K562 (cell line): ENCODE data around the gene CBR4. TPM values are rescaled to one million over a fixed set of nuclear protein-coding genes. Genes with fewer than 3 reads are reported as not detected.

ENCODE experiments used
- ATAC-seq: fragments of 200-7000 bp; cut with Tn5 transposase; 3 replicates; pipeline ENCODE4 v1.9.1; 2020; ENCODE audit warnings: moderate library complexity
- BruUV-seq: library from RNA; stranded (reverse); fragments of 400-500 nt; replicated peaks from 2 replicates; lab custom pipeline; 2021; lab: Mats Ljungman, UMichigan
- CTCF ChIA-PET: fragments of 300-600 bp; formaldehyde crosslinking; extraction: SDS; loops from one replicate; lab custom pipeline; 2021; ENCODE audit warnings: low intra/inter-chr PET ratio; lab: Yijun Ruan, JAX
- POLR2A ChIA-PET: fragments of 300-600, 350-650 bp; sonication (Branson Sonifier 250); formaldehyde crosslinking; extraction: SDS; loops from one replicate; lab custom pipeline; 2021; ENCODE audit warnings: antibody characterized with exemption, inconsistent platforms; lab: Yijun Ruan, JAX
- DNase-seq, 4 experiments: peaks; one replicate each; pipeline versions ENCODE4 v3.0.0 to v3.0.0-alpha.2; 2011 to 2018; ENCODE audit warnings: low spot score in 3 of 4, mixed read lengths in 3 of 4; ENCODE audit errors: extremely low read depth in 1 of 4
- FAIRE-seq: peaks from 2 replicates; lab custom pipeline; 2011; peaks lifted over from hg19 to GRCh38; lab: Jason Lieb, UNC
- H2AFZ ChIP-seq: 2 replicates; pipeline ENCODE4 v1.6.0; 2011; ENCODE audit warnings: low read depth, low read length, control low read depth, inconsistent platforms
- H3K27ac ChIP-seq: fragments of 200-600 bp; 3 replicates; pipeline ENCODE4 v1.8.0; 2011; ENCODE audit warnings: low read depth, mild to moderate bottlenecking, control low read depth, inconsistent platforms, low read length, moderate library complexity, mixed read lengths; ENCODE audit errors: extremely low read depth
- H3K27me3 ChIP-seq, 2 experiments: fragments of 300-600 bp in 1 of 2; 2 replicates in 1 of 2; 3 replicates in 1 of 2; pipeline versions ENCODE4 v1.6.0 to v1.8.0; 2011; ENCODE audit warnings: inconsistent platforms in 2 of 2, low read length in 2 of 2, mild to moderate bottlenecking in 1 of 2, mixed read lengths in 1 of 2, moderate library complexity in 1 of 2; ENCODE audit not compliant: control insufficient read depth in 2 of 2, insufficient read depth in 2 of 2
- H3K36me3 ChIP-seq: fragments of 300-600 bp; 3 replicates; pipeline ENCODE4 v1.8.0; 2011; ENCODE audit warnings: mild to moderate bottlenecking, low read length, inconsistent platforms; ENCODE audit not compliant: control insufficient read depth, insufficient read depth
- H3K4me1 ChIP-seq, 2 experiments: fragments of 200-600 bp in 1 of 2; replicated peaks in 1 of 2; 2 replicates in 1 of 2; 3 replicates in 1 of 2; pipeline versions ENCODE4 v1.5.1 to v1.8.0; 2011; ENCODE audit warnings: inconsistent platforms in 2 of 2, low read length in 2 of 2, mild to moderate bottlenecking in 1 of 2, mixed read lengths in 1 of 2, moderate library complexity in 1 of 2; ENCODE audit not compliant: control insufficient read depth in 2 of 2, insufficient read depth in 2 of 2
- H3K4me2 ChIP-seq: 2 replicates; pipeline ENCODE4 v1.6.1; 2011; ENCODE audit warnings: low read length, control low read depth, inconsistent platforms, mixed read lengths; ENCODE audit not compliant: insufficient read depth
- H3K4me3 ChIP-seq: fragments of 200-600 bp; sonication (generic), shearing (Covaris generic); 2 replicates; pipeline ENCODE4 v1.5.1; 2016; ENCODE audit warnings: control low read depth, inconsistent platforms
- H3K79me2 ChIP-seq: fragments of 200-600 bp; 3 replicates; pipeline ENCODE4 v1.8.0; 2011; ENCODE audit warnings: low read length, inconsistent platforms; ENCODE audit not compliant: control insufficient read depth, insufficient read depth
- H3K9ac ChIP-seq, 2 experiments: 2 replicates each; pipeline versions ENCODE4 v1.6.0 to v1.6.1; 2011; ENCODE audit warnings: low read depth in 2 of 2, low read length in 2 of 2, control low read depth in 1 of 2, inconsistent platforms in 1 of 2, mild to moderate bottlenecking in 1 of 2, mixed read lengths in 1 of 2; ENCODE audit not compliant: insufficient read depth in 1 of 2
- H3K9me1 ChIP-seq: one replicate; pipeline ENCODE4 v1.6.0; 2011; ENCODE audit warnings: inconsistent platforms, mild to moderate bottlenecking, low read length, moderate library complexity; ENCODE audit not compliant: control insufficient read depth, insufficient read depth
- H3K9me3 ChIP-seq: replicated peaks from 2 replicates; pipeline ENCODE4 v1.5.1; 2011; ENCODE audit warnings: low read depth, low read length, inconsistent platforms; ENCODE audit not compliant: control insufficient read depth, insufficient read depth
- H4K20me1 ChIP-seq: replicated peaks from 2 replicates; pipeline ENCODE4 v1.6.1; 2011; ENCODE audit warnings: low read length, inconsistent platforms, mixed read lengths; ENCODE audit not compliant: control insufficient read depth, insufficient read depth
- HDAC1 ChIP-seq, 2 experiments: fragments of 450-650 bp; IDR thresholded peaks; 2 replicates each; pipeline ENCODE4 v1.6.1; 2016 to 2017; ENCODE audit warnings: inconsistent platforms in 1 of 2, mild to moderate bottlenecking in 1 of 2, moderate library complexity in 1 of 2
- HDAC3 ChIP-seq: fragments of 450-650 bp; IDR thresholded peaks from 2 replicates; pipeline ENCODE4 v1.6.1; 2018; ENCODE audit warnings: borderline replicate concordance, mild to moderate bottlenecking, moderate library complexity; ENCODE audit not compliant: partially characterized antibody
- NFYB ChIP-seq: IDR thresholded peaks from 2 replicates; pipeline ENCODE4 v1.6.1; 2011; ENCODE audit warnings: mild to moderate bottlenecking, moderate library complexity; ENCODE audit not compliant: insufficient read length; ENCODE audit errors: extremely low read depth
- NR2F6 ChIP-seq: fragments of 450-650 bp; formaldehyde crosslinking; IDR thresholded peaks from 2 replicates; pipeline ENCODE4 v1.4.0; 2020; ENCODE audit warnings: mild to moderate bottlenecking
- POLR2A ChIP-seq: fragments of 450-650 bp; conservative IDR thresholded peaks from 2 replicates; pipeline ENCODE4 v1.6.1; 2016
- ZBTB12 ChIP-seq: fragments of 250-450 bp; sonication (Bioruptor Pico); IDR thresholded peaks from 2 replicates; pipeline ENCODE4 v1.4.0; 2020
- ZNF407 ChIP-seq: fragments of 450-650 bp; IDR thresholded peaks from 2 replicates; pipeline ENCODE4 v1.6.1; 2016; ENCODE audit warnings: low read depth
- ZNF584 ChIP-seq: fragments of 200-800 bp; sonication (Bioruptor generic); IDR thresholded peaks from 2 replicates; pipeline ENCODE4 v1.6.1; 2016; ENCODE audit warnings: low read depth, mild to moderate bottlenecking, missing genetic modification characterization, missing compliant biosample characterization
- WGBS: fragments of 100-300 bp; shearing (Covaris generic); methylation state at CpG from one replicate; pipeline ENCODE4 v1.1.6; 2016; ENCODE audit warnings: low coverage, mixed read lengths; ENCODE audit not compliant: insufficient coverage; ENCODE audit errors: missing lambda C conversion rate; 5-methylcytosine and 5-hydroxymethylcytosine counted together
- in situ Hi-C: fragments of 300-500 bp; cut with MboI; formaldehyde crosslinking; loops from 4 replicates; pipeline ENCODE4 v1.15.0; 2018; ENCODE audit warnings: inconsistent platforms, mixed read lengths
- intact Hi-C: fragments of 100-400 bp; cut with micrococcal nuclease; formaldehyde crosslinking; loops from 2 replicates; pipeline ENCODE4 v1.14.2; 2022
- polyA plus RNA-seq, 8 experiments: library from polyadenylated mRNA; depleted of rRNA in 4 of 8; stranded (reverse) in 5 of 8; unstranded in 3 of 8; fragments of >200 nt; fragmentation: Nextera tagmentation in 2 of 8; fragmentation: Illumina TruSeq in 1 of 8; extraction: Ambion mirVana in 2 of 8; extraction: Trizol in 1 of 8; gene quantifications; 2 replicates each; pipeline versions ENCODE4 v1.2.1 to v1.2.3, GENCODE V29; 2011 to 2014; ENCODE audit warnings: inconsistent platforms in 1 of 8, missing spikeins in 1 of 8
- total RNA-seq, 7 experiments: library from RNA; depleted of rRNA in 6 of 7; stranded (reverse); fragments of >200 nt in 6 of 7; fragmentation: Illumina TruSeq in 2 of 7; extraction: Trizol in 2 of 7; gene quantifications; 2 replicates each; pipeline versions ENCODE4 v1.2.1 to v1.2.3, GENCODE V29; 2011 to 2021; ENCODE audit warnings: low replicate concordance in 1 of 7
- TF ChIP-seq, protein P1 (sequence below): fragments of 200-800 bp; sonication (Bioruptor generic); IDR thresholded peaks from 2 replicates; pipeline ENCODE4 v1.6.1; 2017; ENCODE audit warnings: missing genetic modification characterization, missing compliant biosample characterization
- TF ChIP-seq, protein P2 (sequence below): fragments of 450-650 bp; formaldehyde crosslinking; IDR thresholded peaks from 2 replicates; pipeline ENCODE4 v1.4.0; 2022; ENCODE audit warnings: missing genetic modification characterization

Gene CBR4
- total and polyA plus RNA-seq, 9 of the 15 experiments (the other 6 are each of a cell fraction or from before 2014, with no cell fraction given), result 12.1 to 26.4 (median 18.6) TPM

GRCh38 chr4:168979338-168979737 is 30.7 kb downstream of the CBR4 start:
- no peak overlapping the region for H3K27ac ChIP-seq
- H3K27me3 ChIP-seq, result no peaks in the 10 kb centered on the region
- H3K9me1 ChIP-seq, result no peaks in the 10 kb centered on the region
- no peaks in the 10 kb centered on the region for H3K79me2 ChIP-seq
- peaks cover 8% of the 10 kb centered on the region; the same call in 1 of the 3 replicates for H3K36me3 ChIP-seq
- ChIA-PET POLR2A (interaction anchor here (0.6 to 0.7 kb wide), 2 partner anchors 10 to 90 kb away, joined by 3 read pairs; no protein-coding TSS in a partner anchor), CTCF (no interaction called here)
- ATAC-seq, result no peak
- FAIRE-seq, result no peak
- H3K9ac ChIP-seq, result no peak overlapping the region
- DNase-seq, result no peak
- H4K20me1 ChIP-seq, result no peaks in the 10 kb centered on the region
- no peak overlapping the region for H2AFZ ChIP-seq
- in situ Hi-C loops, result no loop called here
- H3K9me3 ChIP-seq, result peaks cover 5% of the 10 kb centered on the region
- no peak overlapping the region for H3K4me2 ChIP-seq
- intact Hi-C loops, result no loop called here
- no peaks in the 10 kb centered on the region for H3K4me1 ChIP-seq
- H3K4me3 ChIP-seq, result no peak overlapping the region
- BruUV-seq, result no TSS peak
- WGBS, result 79% methylated on average over 7 of the region's 7 CpGs
- no peak for TF ChIP-seq NFYB
- TF ChIP-seq ZBTB12 (CRISPR knock-in tag), result no peak
- no peak for TF ChIP-seq ZNF584 (CRISPR knock-in tag)
- TF ChIP-seq, protein P1, sequence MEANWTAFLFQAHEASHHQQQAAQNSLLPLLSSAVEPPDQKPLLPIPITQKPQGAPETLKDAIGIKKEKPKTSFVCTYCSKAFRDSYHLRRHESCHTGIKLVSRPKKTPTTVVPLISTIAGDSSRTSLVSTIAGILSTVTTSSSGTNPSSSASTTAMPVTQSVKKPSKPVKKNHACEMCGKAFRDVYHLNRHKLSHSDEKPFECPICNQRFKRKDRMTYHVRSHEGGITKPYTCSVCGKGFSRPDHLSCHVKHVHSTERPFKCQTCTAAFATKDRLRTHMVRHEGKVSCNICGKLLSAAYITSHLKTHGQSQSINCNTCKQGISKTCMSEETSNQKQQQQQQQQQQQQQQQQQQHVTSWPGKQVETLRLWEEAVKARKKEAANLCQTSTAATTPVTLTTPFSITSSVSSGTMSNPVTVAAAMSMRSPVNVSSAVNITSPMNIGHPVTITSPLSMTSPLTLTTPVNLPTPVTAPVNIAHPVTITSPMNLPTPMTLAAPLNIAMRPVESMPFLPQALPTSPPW (CRISPR knock-in tag), result no peak
- TF ChIP-seq HDAC3, result no peak
- TF ChIP-seq HDAC1 (IDR thresholded peaks at IDR 0.05), result no peak
- TF ChIP-seq POLR2A, result no peak
- TF ChIP-seq, protein P2, sequence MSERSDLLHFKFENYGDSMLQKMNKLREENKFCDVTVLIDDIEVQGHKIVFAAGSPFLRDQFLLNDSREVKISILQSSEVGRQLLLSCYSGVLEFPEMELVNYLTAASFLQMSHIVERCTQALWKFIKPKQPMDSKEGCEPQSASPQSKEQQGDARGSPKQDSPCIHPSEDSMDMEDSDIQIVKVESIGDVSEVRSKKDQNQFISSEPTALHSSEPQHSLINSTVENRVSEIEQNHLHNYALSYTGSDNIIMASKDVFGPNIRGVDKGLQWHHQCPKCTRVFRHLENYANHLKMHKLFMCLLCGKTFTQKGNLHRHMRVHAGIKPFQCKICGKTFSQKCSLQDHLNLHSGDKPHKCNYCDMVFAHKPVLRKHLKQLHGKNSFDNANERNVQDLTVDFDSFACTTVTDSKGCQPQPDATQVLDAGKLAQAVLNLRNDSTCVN (CRISPR knock-in tag), result no peak
- TF ChIP-seq ZNF407, result no peak
- no peak for TF ChIP-seq NR2F6 (CRISPR knock-in tag)
